GM21528 (cell line): ENCODE data around the gene TCF15.
"Not testable (repeated sequence)": the region's sequence is repeated elsewhere in the genome, so short reads cannot be mapped to it uniquely, and the experiment has no call there.

ENCODE experiments used
- ATAC-seq: cut with Tn5 transposase; IDR thresholded peaks from one replicate; pipeline ENCODE4 v1.9.1; 2021; ENCODE audit warnings: mild to moderate bottlenecking, moderate library complexity; ENCODE audit not compliant: unreplicated experiment, low FRiP score

The TCF15 gene

GRCh38 chr20:584161-584970, 25.7 kb downstream of the TCF15 start:
- ATAC-seq: no peak

- ATAC-seq: no peak
Measured at GRCh38 chr20:582204-582603, 27.9 kb downstream of the TCF15 start.

- not testable (repeated sequence) for ATAC-seq
Measured at GRCh38 chr20:578940-579690, 31.0 kb downstream of the TCF15 start.

GRCh38 chr20:577167-577791, 32.8 kb downstream of the TCF15 start:
- ATAC-seq: no peak

- no peak for ATAC-seq
Measured at GRCh38 chr20:576156-576555, 34.0 kb downstream of the TCF15 start.

- ATAC-seq: no peak
Measured at GRCh38 chr20:575230-575629, 34.9 kb downstream of the TCF15 start.

- ATAC-seq: no peak
Measured at GRCh38 chr20:574297-574942, 35.7 kb downstream of the TCF15 start.

GRCh38 chr20:573414-574296, 36.5 kb downstream of the TCF15 start:
- no peak for ATAC-seq

GRCh38 chr20:572727-573126, 37.4 kb downstream of the TCF15 start:
- ATAC-seq: no peak

- no peak for ATAC-seq
Measured at GRCh38 chr20:571754-572441, 38.2 kb downstream of the TCF15 start.

- no peak for ATAC-seq
Measured at GRCh38 chr20:568673-569415, 41.3 kb downstream of the TCF15 start.

GRCh38 chr20:568097-568652, 41.9 kb downstream of the TCF15 start:
- no peak for ATAC-seq

GRCh38 chr20:564192-564591, 45.9 kb downstream of the TCF15 start:
- ATAC-seq: no peak

GRCh38 chr20:563187-563586, 46.9 kb downstream of the TCF15 start:
- no peak for ATAC-seq

- no peak for ATAC-seq
Measured at GRCh38 chr20:562232-562897, 47.7 kb downstream of the TCF15 start.

GRCh38 chr20:561437-562231, 48.5 kb downstream of the TCF15 start:
- ATAC-seq: no peak

- ATAC-seq: no peak
Measured at GRCh38 chr20:560680-561079, 49.4 kb downstream of the TCF15 start.
